ENCODE results near the gene CDC42BPA. TPM values are rescaled to one million over a fixed set of nuclear protein-coding genes. Genes with fewer than 3 reads are reported as not detected.

The CDC42BPA gene
- total and polyA plus RNA-seq, 2 donors (not counting 3 experiments of a cell fraction or from before 2014, with no cell fraction given), result 26.1 to 92.6 TPM

- no TSS peak for BruUV-seq (replicated peaks)
- DNase-seq (ENCODE audit: low read depth, low spot score) (no peak), FAIRE-seq (no peak)
- Histone ChIP-seq H3K4me2 (ENCODE audit: insufficient read depth, low read length) (no peak overlapping the region), H3K4me3 (replicated peaks in 1 of 3; ENCODE audit: insufficient read depth in 1 of 3, low read depth in 1 of 3, low read length in 3 of 3) (no peak overlapping the region), H3K4me1 (ENCODE audit: control insufficient read depth, extremely low read depth, insufficient read depth, low read length) (no peaks in the 10 kb centered on the region), H3K36me3 (ENCODE audit: control insufficient read depth in 2 of 2, extremely low read depth in 1 of 2, insufficient read depth in 2 of 2, low read length in 2 of 2) (peaks cover 4 to 9% of the 10 kb centered on the region in 2 experiments), H3K79me2 (ENCODE audit: control insufficient read depth, insufficient read depth, low read length) (peaks cover 2% of the 10 kb centered on the region), H3K9me1 (replicated peaks; ENCODE audit: control insufficient read depth, extremely low read depth, insufficient read depth, low read length) (no peaks in the 10 kb centered on the region), H2AFZ (ENCODE audit: low read depth, low read length) (no peak overlapping the region), H3K9ac (replicated peaks; ENCODE audit: extremely low read depth, insufficient read depth, low read length) (no peak overlapping the region), H3K27me3 (ENCODE audit: control insufficient read depth in 2 of 2, insufficient read depth in 2 of 2, low read length in 2 of 2) (no peaks in the 10 kb centered on the region), H4K20me1 (replicated peaks; ENCODE audit: control insufficient read depth, extremely low read depth, insufficient read depth, low read length) (no peaks in the 10 kb centered on the region), H3K27ac (ENCODE audit: insufficient read depth, low read depth, low read length) (no peak overlapping the region), H3K9me3 (replicated peaks; ENCODE audit: control insufficient read depth, insufficient read depth, low read length) (no peaks in the 10 kb centered on the region)
- TF ChIP-seq POLR2AphosphoS5 (IDR thresholded peaks at IDR 0.05; ENCODE audit: insufficient read depth, low read depth, low read length), result no peak
- TF ChIP-seq EZH2 (IDR thresholded peaks at IDR 0.05; ENCODE audit: borderline replicate concordance, low read depth, low read length, severe bottlenecking), result no peak
- TF ChIP-seq POLR2A (IDR thresholded peaks at IDR 0.05; ENCODE audit: low read depth, low read length), result no peak
- TF ChIP-seq CTCF (IDR thresholded peaks at IDR 0.05; ENCODE audit: extremely low read depth in 1 of 2, insufficient read depth in 1 of 2, low read depth in 1 of 2, low read length in 2 of 2), result no peak
- TF ChIP-seq MAX (IDR thresholded peaks at IDR 0.05; ENCODE audit: insufficient read depth, insufficient read length), result no peak
- TF ChIP-seq GATA2 (IDR thresholded peaks at IDR 0.05; ENCODE audit: insufficient read depth, insufficient read length, low read depth, low read length), result no peak
- no peak for TF ChIP-seq MYC (IDR thresholded peaks at IDR 0.05; ENCODE audit: low read depth, low read length)
- TF ChIP-seq FOS (IDR thresholded peaks at IDR 0.05; ENCODE audit: borderline replicate concordance, insufficient read depth, low read length), result no peak
- TF ChIP-seq JUN (IDR thresholded peaks at IDR 0.05; ENCODE audit: borderline replicate concordance, insufficient read depth, insufficient read length, low read depth), result no peak
- POLR2A ChIA-PET, result no interaction called here
- intact Hi-C loops (cut with micrococcal nuclease) (no loop called here), dilution Hi-C loops (cut with MboI; ENCODE audit: extremely low pct_ligation_motif_present, low sequenced_read_pairs) (no loop called here)
- CTCF ChIA-PET, result no interaction called here
These were observed 226.2 kb downstream of the CDC42BPA start for GRCh38 chr1:227092069-227092468.

Data from endothelial cell of umbilical vein (primary cell).